Esophagus squamous epithelium (tissue), 5 donors: ENCODE results near the gene MYCT1. TPM values are rescaled to one million over a fixed set of nuclear protein-coding genes. Genes with fewer than 3 reads are reported as not detected.

ENCODE experiments used
- DNase-seq: peaks from one replicate; lab custom pipeline; 2025; lab: John Stamatoyannopoulos, UW
- H3K27ac ChIP-seq, 4 donors: fragments of 200-600 bp; sonication (generic); one replicate each; pipeline ENCODE4 v1.5.1; 2016 to 2019; ENCODE audit warnings: mild to moderate bottlenecking in 1 of 4
- H3K27me3 ChIP-seq, 4 donors: fragments of 200-600 bp; sonication (generic); 1 replicate in 3 of 4; 2 replicates in 1 of 4; pipeline versions ENCODE4 v1.5.1 to v1.6.0; 2017 to 2021; ENCODE audit warnings: antibody characterized with exemption in 1 of 4
- H3K36me3 ChIP-seq, 3 donors: fragments of 200-600 bp; sonication (generic); one replicate each; pipeline ENCODE4 v1.5.1; 2016 to 2019
- H3K4me1 ChIP-seq, 3 donors: fragments of 200-600 bp; sonication (generic); one replicate each; pipeline ENCODE4 v1.5.1; 2017 to 2019
- H3K4me3 ChIP-seq, 4 donors: fragments of 200-600 bp; sonication (generic); 1 replicate in 3 of 4; 2 replicates in 1 of 4; pipeline ENCODE4 v1.5.1; 2016 to 2019; ENCODE audit warnings: mild to moderate bottlenecking in 2 of 4, moderate library complexity in 1 of 4
- H3K9me3 ChIP-seq, 3 donors: fragments of 200-600 bp; sonication (generic); one replicate each; pipeline ENCODE4 v1.5.1; 2016 to 2019
- CTCF ChIP-seq, 6 experiments: fragments of 450-650 bp in 4 of 6; fragments of 200-600 bp in 2 of 6; sonication (generic) in 2 of 6; IDR thresholded peaks; one replicate each; pipeline ENCODE4 v1.5.1; 2016 to 2019; ENCODE audit warnings: antibody characterized with exemption in 6 of 6, mild to moderate bottlenecking in 4 of 6, moderate library complexity in 4 of 6
- POLR2A ChIP-seq, 4 donors: fragments of 450-650 bp; IDR thresholded peaks; one replicate each; pipeline ENCODE4 v1.6.1; 2017; ENCODE audit warnings: antibody characterized with exemption in 4 of 4, mild to moderate bottlenecking in 4 of 4, moderate library complexity in 3 of 4
- WGBS, 2 donors: methylation state at CpG; one replicate each; pipeline ENCODE4 v1.1.5; 2018; 5-methylcytosine and 5-hydroxymethylcytosine counted together
- intact Hi-C: fragments of 100-400 bp; cut with DNase I; formaldehyde crosslinking; loops from one replicate; pipeline ENCODE4 v1.15.0; 2022
- total RNA-seq, 4 donors: library from RNA; depleted of rRNA; stranded (reverse); fragments of >200 nt; gene quantifications; one replicate each; pipeline ENCODE4 v1.1.0, GENCODE V29; 2016
- donor health status: DM: yes; HTN: yes; CAD: no.

Gene MYCT1
- total RNA-seq, 4 donors from 2014 or later, result 0.53 to 7.8 (median 2.6) TPM

DNA sequence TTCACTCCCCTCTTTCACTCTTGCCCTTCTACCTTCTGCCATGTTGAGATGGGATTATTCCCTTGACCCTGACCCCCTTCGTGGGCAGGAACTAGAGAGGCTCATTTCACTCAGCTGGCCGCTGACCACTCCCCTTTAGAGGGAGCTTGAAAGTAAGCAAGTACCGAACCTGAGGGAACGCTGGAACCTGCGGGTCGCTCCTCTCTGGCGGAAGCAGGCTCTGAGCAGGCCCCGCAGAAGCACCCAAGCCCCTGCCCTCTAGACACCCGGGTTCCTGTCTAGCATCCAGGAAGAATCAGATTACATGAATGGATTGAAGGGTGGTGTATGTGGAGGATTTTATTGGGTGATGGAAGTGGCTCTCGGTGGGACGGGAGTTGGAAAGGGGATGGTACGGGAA, 11.9 kb upstream of the MYCT1 start:
- no peaks in the 10 kb centered on the region for H3K27me3 ChIP-seq
- no peaks in the 10 kb centered on the region for H3K36me3 ChIP-seq
- no peaks in the 10 kb centered on the region for H3K4me1 ChIP-seq
- intact Hi-C loops, result no loop called here
- no peaks in the 10 kb centered on the region for H3K9me3 ChIP-seq
- H3K4me3 ChIP-seq, result no peak overlapping the region
- DNase-seq, result no peak
- TF ChIP-seq POLR2A (IDR thresholded peaks at IDR 0.05), result no peak
- no peak for TF ChIP-seq CTCF (IDR thresholded peaks at IDR 0.05)
- no peak overlapping the region for H3K27ac ChIP-seq
- 91 to 94% methylated on average over 3 to 5 of the region's 12 CpGs for WGBS, 2 donors

- no peaks in the 10 kb centered on the region for H3K27me3 ChIP-seq
- H3K9me3 ChIP-seq, result no peaks in the 10 kb centered on the region
- no peak for TF ChIP-seq POLR2A (IDR thresholded peaks at IDR 0.05)
- WGBS, 2 donors, result 50 to 57% methylated on average over 3 of the region's 3 CpGs
- no peaks in the 10 kb centered on the region for H3K36me3 ChIP-seq
- intact Hi-C loops, result no loop called here
- no peak for DNase-seq
- H3K4me1 ChIP-seq, result no peaks in the 10 kb centered on the region
- H3K27ac ChIP-seq, result peak overlapping the region in 2 of 4 donors; percentile 12 to 24
- H3K4me3 ChIP-seq, result no peak overlapping the region
These were observed 2.2 kb upstream of the MYCT1 start for GRCh38 chr6:152695372-152696045.

DNA sequence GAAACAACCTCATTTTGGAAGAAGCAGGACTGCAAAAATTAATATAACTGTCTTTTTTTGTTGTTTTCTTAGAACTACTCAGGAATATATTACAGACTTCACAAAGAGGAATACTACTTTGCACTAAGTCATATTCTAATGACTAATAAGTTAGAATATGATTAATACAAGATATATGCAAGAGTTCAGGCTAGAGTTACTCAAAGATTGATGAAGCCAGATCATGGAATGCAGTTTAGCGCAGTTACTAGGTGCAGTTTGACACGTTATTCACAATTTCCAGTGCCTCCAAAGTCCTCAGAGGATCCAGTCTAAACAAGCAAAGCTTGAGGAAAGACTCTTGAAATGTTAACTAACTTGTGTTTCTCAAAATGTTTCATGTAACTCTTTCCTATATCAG, 1.2 kb upstream of the MYCT1 start:
- H3K4me1 ChIP-seq, result no peaks in the 10 kb centered on the region
- H3K9me3 ChIP-seq, result no peaks in the 10 kb centered on the region
- H3K27ac ChIP-seq, result peak overlapping the region in 1 of 4 donors; percentile 25
- no peak overlapping the region for H3K4me3 ChIP-seq
- WGBS, 2 donors, result 37 to 47% methylated on average over 2 of the region's 2 CpGs
- no peak for DNase-seq
- intact Hi-C loops, result no loop called here
- no peaks in the 10 kb centered on the region for H3K27me3 ChIP-seq
- TF ChIP-seq CTCF (IDR thresholded peaks at IDR 0.05), result no peak
- TF ChIP-seq POLR2A (IDR thresholded peaks at IDR 0.05), result no peak
- no peaks in the 10 kb centered on the region for H3K36me3 ChIP-seq

DNA sequence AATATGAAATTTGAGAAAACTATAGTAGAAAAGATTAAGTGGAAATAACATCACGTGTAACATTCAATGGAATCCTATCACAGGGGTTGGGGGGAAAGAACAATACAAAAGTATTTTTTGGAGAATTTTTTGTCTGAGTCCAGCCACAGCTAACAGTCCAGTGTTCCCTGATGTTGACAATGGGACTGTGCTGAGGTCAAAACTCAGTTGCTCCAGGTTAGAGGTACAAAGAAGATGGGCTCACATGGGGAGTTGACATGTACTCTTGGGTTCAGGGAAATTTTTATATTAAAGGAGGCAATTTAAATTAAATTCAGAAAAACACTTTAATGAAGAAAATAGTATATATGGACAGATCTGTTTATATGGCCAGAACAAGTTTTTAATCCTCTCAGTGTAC, 995 bp downstream of the MYCT1 start:
- Histone ChIP-seq H3K36me3 (no peaks in the 10 kb centered on the region), H3K4me3 (peak overlapping the region in 3 of 4 donors; percentile 14 to 46 (median 27)), H3K27ac (peak overlapping the region in 3 of 4 donors; percentile 31 to 65 (median 33)), H3K27me3 (no peaks in the 10 kb centered on the region), H3K9me3 (no peaks in the 10 kb centered on the region), H3K4me1 (no peaks in the 10 kb centered on the region)
- intact Hi-C loops, result no loop called here
- DNase-seq, result no peak
- 26 to 31% methylated on average over 1 of the region's 1 CpG for WGBS, 2 donors
- TF ChIP-seq CTCF (IDR thresholded peaks at IDR 0.05) (no peak), POLR2A (IDR thresholded peaks at IDR 0.05) (no peak)

DNA sequence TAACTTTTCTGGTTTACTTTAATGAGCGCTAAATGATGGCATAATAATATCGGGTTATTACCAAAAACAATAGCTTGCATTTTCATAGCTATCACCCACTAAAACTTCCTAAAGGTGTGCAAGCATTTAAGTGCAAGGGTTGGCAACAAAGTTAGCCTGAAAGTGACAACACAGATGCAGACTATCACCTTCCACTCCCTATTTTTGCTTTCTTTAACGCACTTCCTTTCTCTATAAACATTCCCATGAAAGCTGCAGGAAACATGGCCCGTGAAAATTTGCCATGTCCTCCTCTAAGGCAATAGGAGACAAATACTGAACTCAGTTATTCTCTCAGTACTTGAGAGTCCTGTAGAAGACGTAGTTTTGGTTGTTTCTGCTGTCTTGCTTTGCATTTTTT, 2.7 kb downstream of the MYCT1 start:
- Histone ChIP-seq H3K27ac (peak overlapping the region in 1 of 4 donors; percentile 65), H3K27me3 (no peaks in the 10 kb centered on the region), H3K9me3 (no peaks in the 10 kb centered on the region), H3K4me3 (peak overlapping the region in 2 of 4 donors; percentile 27 to 46), H3K4me1 (no peaks in the 10 kb centered on the region), H3K36me3 (no peaks in the 10 kb centered on the region)
- no peak for TF ChIP-seq CTCF (IDR thresholded peaks at IDR 0.05)
- no peak for TF ChIP-seq POLR2A (IDR thresholded peaks at IDR 0.05)
- WGBS, 2 donors, result 35 to 47% methylated on average over 5 of the region's 5 CpGs
- no peak for DNase-seq
- intact Hi-C loops, result no loop called here
